Adrenal gland (tissue), 5 donors: ENCODE measurements around the gene CCNA2.

ENCODE experiments used
- POLR2A ChIP-seq, 2 donors: fragments of 450-650 bp; IDR thresholded peaks; one replicate each; pipeline ENCODE4 v1.6.1; 2017; ENCODE audit warnings: antibody characterized with exemption in 2 of 2, mild to moderate bottlenecking in 2 of 2, moderate library complexity in 1 of 2
- TF ChIP-seq, protein P1 (sequence below), 6 experiments: fragments of 450-650 bp in 4 of 6; fragments of 200-600 bp in 2 of 6; sonication (generic) in 1 of 6; IDR thresholded peaks; 1 replicate in 5 of 6; 2 replicates in 1 of 6; pipeline versions ENCODE4 v1.5.1 to v1.8.0; 2016 to 2021; ENCODE audit warnings: antibody characterized with exemption in 6 of 6, mild to moderate bottlenecking in 2 of 6, moderate library complexity in 1 of 6
- donor health status: DM: no; HTN: no; CAD: no.

DNA sequence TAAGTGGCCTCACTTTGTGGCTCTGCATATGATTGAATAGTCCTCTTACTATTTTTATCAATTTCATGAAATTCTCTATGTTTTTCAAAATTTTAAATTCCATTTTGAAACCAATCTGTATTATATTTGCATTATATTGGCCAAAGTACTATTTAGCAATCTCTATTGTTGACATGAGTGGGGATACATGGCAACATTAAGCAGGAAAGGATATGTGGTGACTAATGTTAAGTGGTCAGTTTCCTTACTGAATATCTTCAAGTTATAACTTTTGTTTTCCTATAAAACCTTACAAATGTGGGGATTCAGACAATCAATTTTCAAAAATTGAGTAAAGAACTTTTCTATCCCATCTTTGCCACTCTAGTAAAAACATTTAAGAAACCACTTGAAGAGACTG is 36.4 kb upstream of the CCNA2 start:
- TF ChIP-seq, protein P1, sequence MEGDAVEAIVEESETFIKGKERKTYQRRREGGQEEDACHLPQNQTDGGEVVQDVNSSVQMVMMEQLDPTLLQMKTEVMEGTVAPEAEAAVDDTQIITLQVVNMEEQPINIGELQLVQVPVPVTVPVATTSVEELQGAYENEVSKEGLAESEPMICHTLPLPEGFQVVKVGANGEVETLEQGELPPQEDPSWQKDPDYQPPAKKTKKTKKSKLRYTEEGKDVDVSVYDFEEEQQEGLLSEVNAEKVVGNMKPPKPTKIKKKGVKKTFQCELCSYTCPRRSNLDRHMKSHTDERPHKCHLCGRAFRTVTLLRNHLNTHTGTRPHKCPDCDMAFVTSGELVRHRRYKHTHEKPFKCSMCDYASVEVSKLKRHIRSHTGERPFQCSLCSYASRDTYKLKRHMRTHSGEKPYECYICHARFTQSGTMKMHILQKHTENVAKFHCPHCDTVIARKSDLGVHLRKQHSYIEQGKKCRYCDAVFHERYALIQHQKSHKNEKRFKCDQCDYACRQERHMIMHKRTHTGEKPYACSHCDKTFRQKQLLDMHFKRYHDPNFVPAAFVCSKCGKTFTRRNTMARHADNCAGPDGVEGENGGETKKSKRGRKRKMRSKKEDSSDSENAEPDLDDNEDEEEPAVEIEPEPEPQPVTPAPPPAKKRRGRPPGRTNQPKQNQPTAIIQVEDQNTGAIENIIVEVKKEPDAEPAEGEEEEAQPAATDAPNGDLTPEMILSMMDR (IDR thresholded peaks at IDR 0.05) = no peak
- TF ChIP-seq POLR2A (IDR thresholded peaks at IDR 0.05) = no peak
